ENCODE results near the gene RSBN1L.

The RSBN1L gene

DNA sequence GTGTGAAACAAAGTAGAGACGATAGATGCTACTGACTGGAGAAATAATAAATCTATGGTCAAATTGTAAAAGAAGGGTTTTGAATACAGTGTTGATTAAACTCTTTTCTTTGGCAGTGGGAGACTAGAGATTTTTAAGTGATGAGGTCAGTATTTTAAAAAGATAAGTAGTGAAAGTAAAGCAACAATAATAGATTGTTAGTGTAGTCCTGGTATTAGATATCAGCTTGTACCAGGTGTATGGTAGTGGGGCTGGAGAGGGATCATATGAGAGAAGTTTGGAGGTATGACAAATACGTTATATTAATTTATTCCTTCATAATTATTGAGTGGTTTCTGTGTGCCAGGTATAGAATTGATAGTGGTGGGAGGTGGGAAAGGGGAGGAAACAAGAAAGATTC is 127.5 kb downstream of the RSBN1L start:
- H3K4me3 ChIP-seq (replicated peaks in 1 of 2; ENCODE audit: low read depth in 2 of 2, low read length in 2 of 2) = no peak overlapping the region
- TF ChIP-seq, protein P1, sequence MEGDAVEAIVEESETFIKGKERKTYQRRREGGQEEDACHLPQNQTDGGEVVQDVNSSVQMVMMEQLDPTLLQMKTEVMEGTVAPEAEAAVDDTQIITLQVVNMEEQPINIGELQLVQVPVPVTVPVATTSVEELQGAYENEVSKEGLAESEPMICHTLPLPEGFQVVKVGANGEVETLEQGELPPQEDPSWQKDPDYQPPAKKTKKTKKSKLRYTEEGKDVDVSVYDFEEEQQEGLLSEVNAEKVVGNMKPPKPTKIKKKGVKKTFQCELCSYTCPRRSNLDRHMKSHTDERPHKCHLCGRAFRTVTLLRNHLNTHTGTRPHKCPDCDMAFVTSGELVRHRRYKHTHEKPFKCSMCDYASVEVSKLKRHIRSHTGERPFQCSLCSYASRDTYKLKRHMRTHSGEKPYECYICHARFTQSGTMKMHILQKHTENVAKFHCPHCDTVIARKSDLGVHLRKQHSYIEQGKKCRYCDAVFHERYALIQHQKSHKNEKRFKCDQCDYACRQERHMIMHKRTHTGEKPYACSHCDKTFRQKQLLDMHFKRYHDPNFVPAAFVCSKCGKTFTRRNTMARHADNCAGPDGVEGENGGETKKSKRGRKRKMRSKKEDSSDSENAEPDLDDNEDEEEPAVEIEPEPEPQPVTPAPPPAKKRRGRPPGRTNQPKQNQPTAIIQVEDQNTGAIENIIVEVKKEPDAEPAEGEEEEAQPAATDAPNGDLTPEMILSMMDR (IDR thresholded peaks at IDR 0.05; ENCODE audit: low read depth, low read length) = no peak

DNA sequence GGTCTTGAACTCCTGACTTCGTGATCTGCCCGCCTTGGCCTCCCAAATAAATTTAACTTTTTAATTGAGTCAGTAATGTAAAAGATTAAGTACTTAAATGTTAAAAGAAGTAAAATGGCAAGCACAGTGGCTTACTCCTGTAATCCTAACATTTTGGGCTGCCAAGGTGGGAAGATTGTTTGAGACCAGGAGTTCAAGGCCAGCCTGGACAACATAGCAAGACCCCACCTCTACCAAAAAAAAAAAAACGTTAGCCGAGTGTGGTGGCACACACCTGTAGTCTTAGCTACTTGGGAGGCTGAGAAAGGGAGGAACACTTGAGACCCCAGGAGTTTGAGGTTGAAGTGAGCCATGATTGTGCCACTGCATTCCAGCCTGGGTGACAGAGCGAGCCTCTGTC is 128.4 kb downstream of the RSBN1L start:
- H3K4me3 ChIP-seq (replicated peaks in 1 of 2; ENCODE audit: low read depth in 2 of 2, low read length in 2 of 2) = no peak overlapping the region
- DNase-seq (ENCODE audit: low read depth in 2 of 2) = no peak
- TF ChIP-seq, protein P1 (IDR thresholded peaks at IDR 0.05; ENCODE audit: low read depth, low read length) = no peak

More for the DNA sequence above, 127.5 kb downstream of the RSBN1L start:
- no peak for DNase-seq (ENCODE audit: low read depth in 2 of 2)

DNA sequence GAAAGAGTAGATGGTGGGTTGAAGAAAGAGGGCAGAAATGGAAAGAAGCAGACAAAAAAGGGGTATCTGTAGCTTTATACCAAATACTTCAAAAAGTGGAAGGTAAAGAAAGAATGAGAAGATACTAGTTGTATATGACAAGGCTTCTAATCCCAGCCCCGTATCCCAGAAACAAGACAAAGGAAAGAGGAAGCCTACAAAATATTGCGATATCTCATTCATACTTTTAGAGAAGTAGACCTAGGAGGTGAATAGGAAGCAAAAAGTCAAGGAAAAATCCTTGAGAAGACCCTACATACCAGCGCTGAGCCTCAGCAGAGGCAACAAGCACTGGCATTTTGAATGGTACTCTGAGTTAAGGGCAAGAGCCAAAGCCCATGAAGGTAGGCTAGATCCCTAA is 128.9 kb downstream of the RSBN1L start:
- DNase-seq (ENCODE audit: low read depth in 2 of 2) = no peak
- H3K4me3 ChIP-seq (replicated peaks in 1 of 2; ENCODE audit: low read depth in 2 of 2, low read length in 2 of 2) = no peak overlapping the region
- TF ChIP-seq, protein P1 (IDR thresholded peaks at IDR 0.05; ENCODE audit: low read depth, low read length) = no peak

DNA sequence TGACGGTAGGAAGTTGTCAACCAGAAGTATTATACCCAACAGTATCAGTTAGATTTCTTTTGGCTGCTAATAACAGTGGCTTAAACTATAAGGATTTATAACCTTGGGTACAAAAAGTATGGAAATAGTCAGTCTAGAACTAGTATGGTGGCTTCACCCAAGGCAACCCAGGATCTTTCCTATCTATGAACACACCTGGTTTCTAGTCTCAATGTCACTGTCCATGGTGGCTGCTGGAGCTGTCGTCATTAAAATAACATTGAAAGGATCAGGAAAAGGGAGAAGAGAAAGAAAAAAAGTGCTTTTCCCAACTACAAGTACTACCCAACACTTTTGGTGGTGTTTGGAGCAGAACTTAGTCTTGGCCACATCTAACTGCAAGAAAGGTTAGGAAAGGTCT is 130.0 kb downstream of the RSBN1L start:
- TF ChIP-seq, protein P1 (IDR thresholded peaks at IDR 0.05; ENCODE audit: low read depth, low read length) = no peak
- H3K4me3 ChIP-seq (replicated peaks in 1 of 2; ENCODE audit: low read depth in 2 of 2, low read length in 2 of 2) = no peak overlapping the region
- no peak for DNase-seq (ENCODE audit: low read depth in 2 of 2)

DNA sequence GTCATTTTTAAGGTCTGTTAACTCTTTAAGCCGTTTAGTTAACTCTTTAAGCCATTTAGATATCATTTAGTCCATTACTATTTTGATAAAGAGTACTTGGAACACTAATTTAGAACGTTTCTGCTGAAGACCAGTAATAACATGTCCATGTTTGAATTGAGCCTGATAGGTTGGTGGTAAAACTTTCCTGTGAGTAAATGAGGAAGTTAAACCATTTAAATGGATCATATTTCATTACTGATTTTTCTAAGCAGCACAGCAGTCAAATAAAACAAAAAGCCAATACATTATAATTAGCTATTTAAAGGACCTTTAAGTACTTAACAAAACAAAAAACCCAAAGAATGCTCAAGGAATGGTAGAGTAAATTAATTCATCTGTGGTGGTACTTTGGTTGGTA is 131.7 kb downstream of the RSBN1L start:
- H3K4me3 ChIP-seq (replicated peaks in 1 of 2; ENCODE audit: low read depth in 2 of 2, low read length in 2 of 2) = no peak overlapping the region
- TF ChIP-seq, protein P1 (IDR thresholded peaks at IDR 0.05; ENCODE audit: low read depth, low read length) = no peak
- DNase-seq (ENCODE audit: low read depth in 2 of 2) = no peak

DNA sequence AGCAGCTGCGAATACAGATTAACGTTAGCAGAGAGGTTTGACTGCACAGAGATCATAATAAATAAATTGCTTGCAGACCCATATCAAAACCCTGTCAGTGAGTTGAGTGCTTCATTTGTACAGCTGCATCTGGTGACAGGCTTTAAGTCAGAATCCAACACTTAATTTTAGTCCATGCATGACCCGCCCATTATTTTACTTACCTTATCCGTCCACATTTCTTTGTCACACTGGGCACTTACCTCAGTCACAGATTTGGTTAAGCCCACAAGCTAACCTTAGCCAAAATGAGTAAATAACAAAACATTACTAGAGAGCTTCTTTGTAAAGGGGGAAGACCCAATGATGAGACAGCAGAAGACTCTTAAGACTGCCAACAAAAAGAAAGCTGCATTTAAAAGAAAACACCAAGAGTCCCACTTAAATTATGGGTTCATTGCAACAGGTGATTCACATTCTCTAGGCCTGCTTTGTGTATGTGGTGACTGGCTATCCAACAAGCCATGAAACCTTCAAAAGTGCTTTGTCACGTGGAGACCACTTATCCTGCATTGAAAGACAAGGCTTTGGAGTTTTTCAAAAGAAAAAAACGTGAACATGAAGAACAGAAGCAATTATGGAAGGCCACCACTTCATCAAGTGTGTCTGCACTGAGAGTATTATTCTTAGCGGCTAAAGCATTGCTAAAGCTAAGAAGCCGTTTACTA is 134.5 kb downstream of the RSBN1L start:
- TF ChIP-seq, protein P1 (IDR thresholded peaks at IDR 0.05; ENCODE audit: low read depth, low read length) = no peak
- no peak overlapping the region for H3K4me3 ChIP-seq (replicated peaks in 1 of 2; ENCODE audit: low read depth in 2 of 2, low read length in 2 of 2)
- peak in 1 of 2 donors; percentile 45 for DNase-seq (ENCODE audit: low read depth in 2 of 2)

DNA sequence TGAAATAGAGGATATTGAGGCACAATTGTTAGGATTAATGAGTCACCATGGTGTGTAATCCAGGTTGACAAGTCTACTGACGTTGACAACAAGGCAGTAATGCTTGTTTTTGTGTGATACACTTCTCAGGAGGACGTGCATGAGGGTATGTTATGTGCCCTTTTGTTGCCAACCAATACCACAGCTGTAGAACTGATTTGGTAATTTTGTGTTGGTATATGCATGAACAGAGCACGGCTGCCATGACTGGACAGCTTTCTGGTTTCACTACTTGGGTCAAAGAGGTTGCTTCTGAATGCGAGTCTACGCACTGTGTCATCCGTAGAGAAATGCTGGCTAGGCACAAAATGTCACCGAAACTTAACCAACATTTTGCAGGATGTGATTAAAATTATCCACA is 135.2 kb downstream of the RSBN1L start:
- DNase-seq (ENCODE audit: low read depth in 2 of 2) = peak in 1 of 2 donors; percentile 7
- TF ChIP-seq, protein P1 (IDR thresholded peaks at IDR 0.05; ENCODE audit: low read depth, low read length) = no peak
- H3K4me3 ChIP-seq (replicated peaks in 1 of 2; ENCODE audit: low read depth in 2 of 2, low read length in 2 of 2) = no peak overlapping the region

Data from cardiac fibroblast (primary cell).